Neural cell (in vitro differentiated cells): ENCODE results near the gene RGS5. TPM values are rescaled to one million over a fixed set of nuclear protein-coding genes. Genes with fewer than 3 reads are reported as not detected.
"Not testable (repeated sequence)": the region's sequence is repeated elsewhere in the genome, so short reads cannot be mapped to it uniquely, and the experiment has no call there.

Experiments used
- H2AFZ ChIP-seq: fragments of 200-600, 300-800 bp; sonication (generic), shearing (Covaris generic); 2 replicates; pipeline ENCODE4 v1.6.0; 2014; ENCODE audit warnings: low read depth, mild to moderate bottlenecking, antibody characterized with exemption, low read length, moderate library complexity
- H3F3A ChIP-seq: fragments of 200-600 bp; shearing (Covaris generic); 2 replicates; pipeline ENCODE4 v1.6.1; 2016; ENCODE audit warnings: mild to moderate bottlenecking, moderate library complexity, mixed read lengths, antibody characterized with exemption, low read length; ENCODE audit not compliant: insufficient read depth, poor library complexity, severe bottlenecking
- H3K27ac ChIP-seq: fragments of 200-600, 300-800 bp; sonication (generic), shearing (Covaris generic); 2 replicates; pipeline ENCODE4 v1.5.1; 2014; ENCODE audit warnings: mild to moderate bottlenecking, low read length, moderate library complexity
- H3K27me3 ChIP-seq: fragments of 300-800, 200-600 bp; sonication (generic), shearing (Covaris generic); 2 replicates; pipeline ENCODE4 v1.6.0; 2014; ENCODE audit warnings: mild to moderate bottlenecking, low read depth, low read length, moderate library complexity; ENCODE audit not compliant: insufficient read depth
- H3K36me3 ChIP-seq: fragments of 300-800, 200-600 bp; sonication (generic), shearing (Covaris generic); 2 replicates; pipeline ENCODE4 v1.5.1; 2014; ENCODE audit warnings: mild to moderate bottlenecking, antibody characterized with exemption, low read length, moderate library complexity; ENCODE audit not compliant: insufficient read depth
- H3K4me2 ChIP-seq: fragments of 300-800, 200-600 bp; sonication (generic), shearing (Covaris generic); 2 replicates; pipeline ENCODE4 v1.6.0; 2014; ENCODE audit warnings: mild to moderate bottlenecking, low read length
- H3K4me3 ChIP-seq: fragments of 300-800, 200-600 bp; sonication (generic), shearing (Covaris generic); 2 replicates; pipeline ENCODE4 v1.5.1; 2014; ENCODE audit warnings: mild to moderate bottlenecking, low read length, moderate library complexity
- H3K79me2 ChIP-seq: fragments of 200-600 bp; shearing (Covaris generic); replicated peaks from 2 replicates; pipeline ENCODE4 v1.6.0; 2014; ENCODE audit warnings: mild to moderate bottlenecking, low read length, moderate library complexity; ENCODE audit not compliant: insufficient read depth
- H3K9ac ChIP-seq: fragments of 300-800, 200-600 bp; sonication (generic), shearing (Covaris generic); 2 replicates; pipeline ENCODE4 v1.6.1; 2016; ENCODE audit warnings: mild to moderate bottlenecking, low read length, mixed read lengths
- H3K9me2 ChIP-seq: fragments of 200-600 bp; shearing (Covaris generic); 2 replicates; pipeline ENCODE4 v1.6.1; 2016; ENCODE audit warnings: mild to moderate bottlenecking, low read length, mixed read lengths; ENCODE audit not compliant: insufficient read depth
- H3K9me3 ChIP-seq: fragments of 200-600, 300-800 bp; sonication (generic), shearing (Covaris generic); 2 replicates; pipeline ENCODE4 v1.6.1; 2016; ENCODE audit warnings: mild to moderate bottlenecking, mixed run types, low read length, moderate library complexity, mixed read lengths
- H4K20me1 ChIP-seq: fragments of 200-600 bp; shearing (Covaris generic); 2 replicates; pipeline ENCODE4 v1.6.1; 2016; ENCODE audit warnings: mild to moderate bottlenecking, mixed run types; ENCODE audit not compliant: insufficient read depth
- EP300 ChIP-seq: fragments of 450-650 bp; conservative IDR thresholded peaks from 2 replicates; pipeline ENCODE4 v1.6.1; 2014; ENCODE audit warnings: antibody characterized with exemption, mild to moderate bottlenecking, moderate library complexity; ENCODE audit not compliant: poor library complexity, severe bottlenecking
- EZH2 ChIP-seq: fragments of 200-600, 300-800 bp; shearing (Covaris generic), sonication (generic); IDR thresholded peaks from 2 replicates; pipeline ENCODE4 v1.6.1; 2014; ENCODE audit warnings: antibody characterized with exemption, low read length, borderline replicate concordance, mild to moderate bottlenecking; ENCODE audit not compliant: insufficient read depth, poor library complexity, severe bottlenecking
- MXI1 ChIP-seq: fragments of 450-650 bp; conservative IDR thresholded peaks from 2 replicates; pipeline ENCODE4 v1.6.1; 2014; ENCODE audit warnings: antibody characterized with exemption, mild to moderate bottlenecking; ENCODE audit not compliant: poor library complexity, severe bottlenecking
- RAD21 ChIP-seq: fragments of 450-650 bp; conservative IDR thresholded peaks from 2 replicates; pipeline ENCODE4 v1.6.1; 2014; ENCODE audit warnings: antibody characterized with exemption, mild to moderate bottlenecking, moderate library complexity
- SMC3 ChIP-seq: fragments of 450-650 bp; conservative IDR thresholded peaks from 2 replicates; pipeline ENCODE4 v1.6.1; 2014; ENCODE audit warnings: antibody characterized with exemption, mild to moderate bottlenecking, moderate library complexity; ENCODE audit not compliant: poor library complexity
- polyA plus RNA-seq: library from polyadenylated mRNA; depleted of rRNA; stranded (reverse); fragments of >200 nt; gene quantifications from 2 replicates; pipeline ENCODE4 v1.2.3, GENCODE V29; 2014
- TF ChIP-seq, protein P1 (sequence below): fragments of 450-650 bp; IDR thresholded peaks from 2 replicates; pipeline ENCODE4 v1.5.1; 2014; ENCODE audit warnings: antibody characterized with exemption, mild to moderate bottlenecking, moderate library complexity; ENCODE audit not compliant: poor library complexity, severe bottlenecking
- TF ChIP-seq, protein P2 (sequence below): IDR thresholded peaks from 2 replicates; pipeline ENCODE4 v1.6.1; 2012; ENCODE audit warnings: borderline replicate concordance

The RGS5 gene
- polyA plus RNA-seq, 1 donor from 2014 or later = 6.5 TPM

DNA sequence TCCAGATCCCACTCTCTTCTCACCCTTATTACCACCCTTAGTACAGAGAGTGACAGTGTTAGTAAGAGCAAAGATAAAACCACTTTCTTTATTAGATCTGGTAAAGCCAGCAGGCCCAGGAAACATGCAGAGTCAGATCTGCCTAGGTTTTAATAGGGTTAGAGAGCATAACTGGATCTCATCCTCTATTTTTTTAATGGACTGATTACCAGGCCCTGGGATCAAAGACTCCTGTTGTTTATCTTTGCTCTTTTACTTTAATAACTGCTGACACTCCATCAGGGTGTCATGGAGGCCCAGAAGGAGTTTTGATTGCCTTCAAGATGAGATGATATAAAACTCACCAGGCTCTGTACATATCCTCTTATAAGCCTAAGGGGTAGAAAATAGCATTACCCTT is 45.3 kb upstream of the RGS5 start:
- H2AFZ ChIP-seq = no peak overlapping the region
- H3F3A ChIP-seq = no peaks in the 10 kb centered on the region
- H3K9ac ChIP-seq = no peak overlapping the region
- H3K4me2 ChIP-seq = no peak overlapping the region
- no peaks in the 10 kb centered on the region for H3K9me2 ChIP-seq
- no peaks in the 10 kb centered on the region for H4K20me1 ChIP-seq
- no peaks in the 10 kb centered on the region for H3K27me3 ChIP-seq
- no peak overlapping the region for H3K27ac ChIP-seq
- no peaks in the 10 kb centered on the region for H3K79me2 ChIP-seq
- TF ChIP-seq, protein P1, sequence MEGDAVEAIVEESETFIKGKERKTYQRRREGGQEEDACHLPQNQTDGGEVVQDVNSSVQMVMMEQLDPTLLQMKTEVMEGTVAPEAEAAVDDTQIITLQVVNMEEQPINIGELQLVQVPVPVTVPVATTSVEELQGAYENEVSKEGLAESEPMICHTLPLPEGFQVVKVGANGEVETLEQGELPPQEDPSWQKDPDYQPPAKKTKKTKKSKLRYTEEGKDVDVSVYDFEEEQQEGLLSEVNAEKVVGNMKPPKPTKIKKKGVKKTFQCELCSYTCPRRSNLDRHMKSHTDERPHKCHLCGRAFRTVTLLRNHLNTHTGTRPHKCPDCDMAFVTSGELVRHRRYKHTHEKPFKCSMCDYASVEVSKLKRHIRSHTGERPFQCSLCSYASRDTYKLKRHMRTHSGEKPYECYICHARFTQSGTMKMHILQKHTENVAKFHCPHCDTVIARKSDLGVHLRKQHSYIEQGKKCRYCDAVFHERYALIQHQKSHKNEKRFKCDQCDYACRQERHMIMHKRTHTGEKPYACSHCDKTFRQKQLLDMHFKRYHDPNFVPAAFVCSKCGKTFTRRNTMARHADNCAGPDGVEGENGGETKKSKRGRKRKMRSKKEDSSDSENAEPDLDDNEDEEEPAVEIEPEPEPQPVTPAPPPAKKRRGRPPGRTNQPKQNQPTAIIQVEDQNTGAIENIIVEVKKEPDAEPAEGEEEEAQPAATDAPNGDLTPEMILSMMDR = no peak
- TF ChIP-seq EZH2 (no peak), SMC3 (no peak), MXI1 (no peak), RAD21 (no peak)
- TF ChIP-seq, protein P2, sequence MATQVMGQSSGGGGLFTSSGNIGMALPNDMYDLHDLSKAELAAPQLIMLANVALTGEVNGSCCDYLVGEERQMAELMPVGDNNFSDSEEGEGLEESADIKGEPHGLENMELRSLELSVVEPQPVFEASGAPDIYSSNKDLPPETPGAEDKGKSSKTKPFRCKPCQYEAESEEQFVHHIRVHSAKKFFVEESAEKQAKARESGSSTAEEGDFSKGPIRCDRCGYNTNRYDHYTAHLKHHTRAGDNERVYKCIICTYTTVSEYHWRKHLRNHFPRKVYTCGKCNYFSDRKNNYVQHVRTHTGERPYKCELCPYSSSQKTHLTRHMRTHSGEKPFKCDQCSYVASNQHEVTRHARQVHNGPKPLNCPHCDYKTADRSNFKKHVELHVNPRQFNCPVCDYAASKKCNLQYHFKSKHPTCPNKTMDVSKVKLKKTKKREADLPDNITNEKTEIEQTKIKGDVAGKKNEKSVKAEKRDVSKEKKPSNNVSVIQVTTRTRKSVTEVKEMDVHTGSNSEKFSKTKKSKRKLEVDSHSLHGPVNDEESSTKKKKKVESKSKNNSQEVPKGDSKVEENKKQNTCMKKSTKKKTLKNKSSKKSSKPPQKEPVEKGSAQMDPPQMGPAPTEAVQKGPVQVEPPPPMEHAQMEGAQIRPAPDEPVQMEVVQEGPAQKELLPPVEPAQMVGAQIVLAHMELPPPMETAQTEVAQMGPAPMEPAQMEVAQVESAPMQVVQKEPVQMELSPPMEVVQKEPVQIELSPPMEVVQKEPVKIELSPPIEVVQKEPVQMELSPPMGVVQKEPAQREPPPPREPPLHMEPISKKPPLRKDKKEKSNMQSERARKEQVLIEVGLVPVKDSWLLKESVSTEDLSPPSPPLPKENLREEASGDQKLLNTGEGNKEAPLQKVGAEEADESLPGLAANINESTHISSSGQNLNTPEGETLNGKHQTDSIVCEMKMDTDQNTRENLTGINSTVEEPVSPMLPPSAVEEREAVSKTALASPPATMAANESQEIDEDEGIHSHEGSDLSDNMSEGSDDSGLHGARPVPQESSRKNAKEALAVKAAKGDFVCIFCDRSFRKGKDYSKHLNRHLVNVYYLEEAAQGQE = no peak
- H3K9me3 ChIP-seq = no peaks in the 10 kb centered on the region
- no peak overlapping the region for H3K4me3 ChIP-seq
- H3K36me3 ChIP-seq = no peaks in the 10 kb centered on the region

DNA sequence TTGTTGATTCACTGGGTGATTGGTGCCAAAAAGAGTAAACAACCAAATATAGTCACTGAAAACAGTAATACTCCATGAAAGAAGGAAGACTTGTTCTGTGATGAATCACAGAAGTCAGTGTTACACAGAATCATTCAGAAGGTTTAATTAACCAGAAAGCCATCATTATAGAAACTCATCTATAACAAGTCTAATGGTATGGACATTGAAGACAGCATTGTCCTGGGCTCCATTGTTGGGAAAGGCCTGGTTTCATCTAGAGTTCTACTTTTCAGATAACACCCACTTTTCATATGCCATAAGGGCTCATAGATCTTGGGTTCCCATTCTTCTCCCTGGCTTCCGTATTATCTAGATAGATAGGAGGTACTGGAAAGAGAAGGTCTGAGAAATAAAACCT is 41.9 kb upstream of the RGS5 start:
- H3K4me2 ChIP-seq, H3K4me3 ChIP-seq, H3F3A ChIP-seq, H2AFZ ChIP-seq, H3K36me3 ChIP-seq, H3K27ac ChIP-seq, H3K79me2 ChIP-seq, H3K9ac ChIP-seq, H3K27me3 ChIP-seq, H3K9me2 ChIP-seq, H4K20me1 ChIP-seq, H3K9me3 ChIP-seq: not testable (repeated sequence)

DNA sequence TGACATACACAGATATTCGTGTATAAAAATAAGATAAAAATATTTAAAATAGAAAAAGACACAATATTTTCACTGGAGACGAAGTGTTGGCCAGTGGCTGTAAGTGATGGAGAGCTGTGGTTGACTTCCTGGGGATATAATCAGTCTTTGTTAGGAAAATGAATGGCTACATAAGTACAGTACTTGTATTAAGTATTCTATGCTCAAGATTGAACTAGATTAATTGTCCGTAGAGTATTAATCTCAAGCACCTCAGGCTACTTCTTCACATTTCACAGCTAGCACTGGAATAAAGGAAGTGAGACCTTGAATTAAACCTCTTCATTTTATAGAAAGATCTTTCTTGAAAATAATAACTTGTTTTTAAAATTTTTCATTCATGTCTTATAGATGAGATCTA is 39.0 kb upstream of the RGS5 start:
- Histone ChIP-seq H3K79me2 (no peaks in the 10 kb centered on the region), H3K27me3 (no peaks in the 10 kb centered on the region), H3K4me3 (no peak overlapping the region), H4K20me1 (no peaks in the 10 kb centered on the region), H3K27ac (no peak overlapping the region), H3F3A (no peaks in the 10 kb centered on the region), H3K9me3 (no peaks in the 10 kb centered on the region), H3K9me2 (no peaks in the 10 kb centered on the region), H3K36me3 (no peaks in the 10 kb centered on the region), H3K9ac (no peak overlapping the region), H3K4me2 (no peak overlapping the region), H2AFZ (no peak overlapping the region)
- TF ChIP-seq, protein P2 = no peak
- TF ChIP-seq EP300 (no peak), SMC3 (no peak)
